ENCODE results near the gene USP37. TPM values are rescaled to one million over a fixed set of nuclear protein-coding genes. Genes with fewer than 3 reads are reported as not detected.

Gene USP37
- total and polyA plus RNA-seq, 8 donors, result 2.1 to 8.6 (median 5.0) TPM

DNA sequence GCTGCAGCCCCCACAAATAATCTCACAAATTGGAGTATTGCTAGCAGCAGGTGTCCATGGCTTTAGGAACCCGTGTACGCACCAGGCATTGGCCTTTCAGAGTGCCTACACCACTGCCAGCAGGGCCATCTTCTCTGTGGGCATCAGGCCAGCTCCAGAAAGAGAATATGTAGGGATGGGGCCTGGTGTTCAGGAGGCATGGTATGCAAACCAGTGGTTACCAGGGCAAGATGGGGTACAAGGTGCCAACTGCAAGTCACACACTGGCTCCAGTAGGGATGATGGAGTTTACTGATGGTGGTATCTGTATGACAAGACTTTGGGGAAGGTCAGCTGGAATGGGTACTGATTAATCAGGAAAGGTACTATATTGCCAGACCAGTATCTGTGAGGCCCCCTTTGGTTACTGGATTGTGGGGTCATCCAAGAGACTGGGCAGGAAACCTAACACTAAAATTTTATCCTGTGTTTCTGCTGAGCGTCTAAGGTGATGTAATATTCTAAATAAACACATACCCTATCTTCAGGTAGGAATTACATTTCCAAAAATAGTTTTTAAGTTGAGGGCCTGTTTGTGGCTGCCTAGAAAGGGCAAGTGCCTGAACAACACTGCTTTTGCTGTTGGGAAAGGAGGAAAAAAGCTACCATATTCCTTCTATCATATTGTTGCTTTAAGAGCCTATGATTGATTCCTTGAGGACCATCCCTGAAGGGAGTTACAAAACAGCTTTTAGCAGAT lies 9.5 kb upstream of the USP37 start:
- DNase-seq, result no peak
- no peaks in the 10 kb centered on the region for H3K27me3 ChIP-seq
- ATAC-seq, result no peak
- 86 to 95% methylated on average over 3 of the region's 3 CpGs for WGBS, 2 donors
- peaks cover 0 to 6% (median 0%) of the 10 kb centered on the region in 3 donors for H3K36me3 ChIP-seq
- H3K27ac ChIP-seq, result no peak overlapping the region
- no peak overlapping the region for H3K4me3 ChIP-seq
- TF ChIP-seq, protein P1, sequence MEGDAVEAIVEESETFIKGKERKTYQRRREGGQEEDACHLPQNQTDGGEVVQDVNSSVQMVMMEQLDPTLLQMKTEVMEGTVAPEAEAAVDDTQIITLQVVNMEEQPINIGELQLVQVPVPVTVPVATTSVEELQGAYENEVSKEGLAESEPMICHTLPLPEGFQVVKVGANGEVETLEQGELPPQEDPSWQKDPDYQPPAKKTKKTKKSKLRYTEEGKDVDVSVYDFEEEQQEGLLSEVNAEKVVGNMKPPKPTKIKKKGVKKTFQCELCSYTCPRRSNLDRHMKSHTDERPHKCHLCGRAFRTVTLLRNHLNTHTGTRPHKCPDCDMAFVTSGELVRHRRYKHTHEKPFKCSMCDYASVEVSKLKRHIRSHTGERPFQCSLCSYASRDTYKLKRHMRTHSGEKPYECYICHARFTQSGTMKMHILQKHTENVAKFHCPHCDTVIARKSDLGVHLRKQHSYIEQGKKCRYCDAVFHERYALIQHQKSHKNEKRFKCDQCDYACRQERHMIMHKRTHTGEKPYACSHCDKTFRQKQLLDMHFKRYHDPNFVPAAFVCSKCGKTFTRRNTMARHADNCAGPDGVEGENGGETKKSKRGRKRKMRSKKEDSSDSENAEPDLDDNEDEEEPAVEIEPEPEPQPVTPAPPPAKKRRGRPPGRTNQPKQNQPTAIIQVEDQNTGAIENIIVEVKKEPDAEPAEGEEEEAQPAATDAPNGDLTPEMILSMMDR (IDR thresholded peaks at IDR 0.05), result no peak
- H3K4me1 ChIP-seq, result peaks cover 0 to 4% (median 0%) of the 10 kb centered on the region in 3 donors
- FAIRE-seq, result no peak
- no peaks in the 10 kb centered on the region for H3K9me3 ChIP-seq
- intact Hi-C loops (cut with DNase I), result no loop called here

DNA sequence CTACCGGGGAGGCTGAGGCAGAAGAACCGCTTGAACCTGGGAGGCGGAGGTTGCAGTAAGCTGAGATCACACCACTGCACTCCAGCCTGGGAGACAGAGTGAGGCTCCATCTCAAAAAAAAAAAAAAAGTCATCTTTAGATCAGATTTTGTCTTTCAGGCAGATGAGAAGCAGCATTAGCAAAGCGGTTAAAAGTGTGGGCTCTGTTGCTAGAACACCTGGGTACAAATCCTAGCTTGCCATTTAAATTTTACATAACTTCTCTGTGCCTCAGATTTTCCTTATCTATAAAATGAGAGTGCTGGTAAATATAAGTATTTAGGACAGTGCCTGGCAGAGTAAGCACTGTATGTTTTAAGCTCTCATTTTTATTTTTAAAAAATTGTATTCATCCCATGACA lies 8.7 kb upstream of the USP37 start:
- Histone ChIP-seq H3K4me1 (peaks cover 0 to 4% (median 0%) of the 10 kb centered on the region in 3 donors), H3K27ac (no peak overlapping the region), H3K27me3 (no peaks in the 10 kb centered on the region), H3K4me3 (no peak overlapping the region), H3K36me3 (peaks cover 0 to 6% (median 0%) of the 10 kb centered on the region in 3 donors), H3K9me3 (no peaks in the 10 kb centered on the region)
- WGBS, 2 donors, result 97% methylated on average over 4 of the region's 4 CpGs
- FAIRE-seq (no peak), DNase-seq (no peak), ATAC-seq (no peak)
- TF ChIP-seq, protein P1 (IDR thresholded peaks at IDR 0.05), result no peak
- intact Hi-C loops (cut with DNase I), result no loop called here

DNA sequence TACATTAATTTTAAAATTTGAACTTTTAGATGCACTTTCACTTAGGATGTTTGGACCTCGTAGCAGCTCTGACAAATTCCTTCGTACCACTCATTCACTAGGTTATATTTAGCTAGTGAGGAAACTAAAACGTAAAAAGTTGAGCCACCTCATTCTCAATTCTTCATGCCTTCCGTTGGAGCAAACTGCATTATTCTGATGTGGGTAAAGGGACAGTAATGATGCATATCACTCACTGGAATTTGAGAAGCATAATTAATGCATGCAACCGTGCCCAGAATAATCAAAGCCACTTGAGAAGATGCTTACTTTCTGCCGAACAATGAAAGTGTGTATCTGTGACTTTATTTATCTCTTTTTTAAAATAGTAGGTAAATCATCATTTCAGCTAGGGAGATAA lies 2.7 kb upstream of the USP37 start:
- Histone ChIP-seq H3K4me3 (no peak overlapping the region), H3K27ac (no peak overlapping the region)
- FAIRE-seq, result no peak

DNA sequence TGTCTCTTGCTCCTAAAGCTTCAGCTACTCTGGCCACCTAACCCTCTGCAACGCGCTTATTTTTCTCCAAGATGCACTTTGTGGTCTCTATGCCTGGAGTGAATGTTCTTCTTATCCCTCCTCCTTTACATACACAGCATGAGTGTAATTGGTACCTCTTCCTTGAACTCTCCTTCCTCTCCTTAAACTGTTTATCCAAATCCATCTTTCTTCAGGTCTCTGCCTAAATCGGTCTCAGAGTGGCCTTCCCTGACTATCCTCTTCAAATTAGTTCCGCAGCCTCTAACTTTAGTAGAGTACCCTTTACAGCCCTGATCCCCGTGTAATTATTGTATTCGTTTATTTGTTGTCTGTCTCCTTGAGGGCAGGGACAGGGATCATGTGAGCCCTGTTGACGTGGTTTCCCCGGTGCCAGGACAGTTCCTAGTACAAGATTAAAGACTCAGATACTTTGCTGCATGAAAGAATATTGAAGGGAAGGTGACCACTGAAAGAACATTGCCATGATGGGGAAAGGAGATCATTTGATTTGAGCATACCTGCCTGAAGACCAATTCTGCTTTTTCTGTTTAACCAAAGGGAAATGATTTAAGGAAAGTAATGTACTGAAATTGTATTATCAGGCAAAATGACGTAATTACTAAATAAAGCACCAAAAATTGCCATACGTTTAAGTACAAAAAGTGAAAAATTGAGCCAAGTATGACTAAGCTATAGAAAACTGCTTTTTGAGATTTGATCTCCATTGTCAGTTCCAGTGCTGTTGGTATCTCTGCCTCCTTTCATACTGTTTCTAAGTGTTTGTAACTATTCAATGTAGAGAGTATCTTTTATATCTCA lies 1.7 kb upstream of the USP37 start:
- no peak for FAIRE-seq
- peak in 1 of 6 donors; percentile 20 for DNase-seq

More for the DNA sequence above, 2.7 kb upstream of the USP37 start:
- TF ChIP-seq, protein P1 (IDR thresholded peaks at IDR 0.05), result no peak
- 26 to 30% methylated on average over 6 of the region's 6 CpGs for WGBS, 2 donors
- intact Hi-C loops (cut with DNase I), result no loop called here
- H3K36me3 ChIP-seq, result no peaks in the 10 kb centered on the region
- ATAC-seq (no peak), DNase-seq (no peak)
- H3K27me3 ChIP-seq, result no peaks in the 10 kb centered on the region
- H3K9me3 ChIP-seq, result no peaks in the 10 kb centered on the region
- H3K4me1 ChIP-seq, result peaks cover 0 to 34% (median 18%) of the 10 kb centered on the region in 3 donors

More for the DNA sequence above, 1.7 kb upstream of the USP37 start:
- Histone ChIP-seq H3K36me3 (no peaks in the 10 kb centered on the region), H3K4me3 (peak overlapping the region; percentile 68 to 82 (median 74)), H3K9me3 (no peaks in the 10 kb centered on the region), H3K4me1 (peaks cover 0 to 34% (median 18%) of the 10 kb centered on the region in 3 donors), H3K27me3 (no peaks in the 10 kb centered on the region), H3K27ac (peak overlapping the region in 3 of 4 donors; percentile 62 to 92 (median 89))
- intact Hi-C loops (cut with DNase I), result no loop called here
- TF ChIP-seq, protein P1 (IDR thresholded peaks at IDR 0.05), result no peak
- no peak for ATAC-seq
- WGBS, 2 donors, result 5 to 6% methylated on average over 10 of the region's 10 CpGs

All from pancreas (tissue), 10 donors.